Measurements from ENCODE around the gene ADAM10.

DNA sequence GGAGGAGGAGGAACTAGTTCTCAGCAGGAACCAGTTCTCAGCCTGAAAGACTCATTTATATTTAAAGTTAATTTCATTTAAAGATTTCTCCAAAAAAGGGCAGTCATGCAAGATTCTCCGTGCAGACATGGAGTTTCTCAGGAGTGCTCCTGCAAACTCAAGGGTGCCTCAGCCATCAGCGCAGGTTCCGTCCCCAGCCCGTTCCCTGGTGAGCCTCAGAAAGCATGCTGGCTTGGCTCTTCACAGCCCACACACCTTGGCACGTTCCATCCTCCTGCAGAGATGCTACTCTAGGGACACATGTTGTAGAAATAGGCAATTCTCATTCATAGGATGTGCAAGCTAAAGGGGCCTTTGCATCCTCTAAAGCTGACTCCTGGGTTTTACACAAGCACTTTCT lies 194.7 kb downstream of the ADAM10 start:
- TF ChIP-seq POLR2A (IDR thresholded peaks at IDR 0.05; ENCODE audit: low read depth, low read length) (no peak), RAD21 (IDR thresholded peaks at IDR 0.05; ENCODE audit: low read length) (no peak), CEBPB (IDR thresholded peaks at IDR 0.05; ENCODE audit: low read depth, low read length) (no peak), RFX5 (IDR thresholded peaks at IDR 0.05; ENCODE audit: low read depth, low read length) (no peak), MXI1 (IDR thresholded peaks at IDR 0.05; ENCODE audit: borderline replicate concordance, low read depth, low read length) (no peak), NFE2L2 (IDR thresholded peaks at IDR 0.05; ENCODE audit: low read depth, low read length) (no peak), SMC3 (IDR thresholded peaks at IDR 0.05; ENCODE audit: low read depth, low read length) (no peak), MAFK (IDR thresholded peaks at IDR 0.05; ENCODE audit: low read depth, low read length) (no peak), BHLHE40 (IDR thresholded peaks at IDR 0.05; ENCODE audit: low read depth, low read length) (no peak)
- TF ChIP-seq, protein P1, sequence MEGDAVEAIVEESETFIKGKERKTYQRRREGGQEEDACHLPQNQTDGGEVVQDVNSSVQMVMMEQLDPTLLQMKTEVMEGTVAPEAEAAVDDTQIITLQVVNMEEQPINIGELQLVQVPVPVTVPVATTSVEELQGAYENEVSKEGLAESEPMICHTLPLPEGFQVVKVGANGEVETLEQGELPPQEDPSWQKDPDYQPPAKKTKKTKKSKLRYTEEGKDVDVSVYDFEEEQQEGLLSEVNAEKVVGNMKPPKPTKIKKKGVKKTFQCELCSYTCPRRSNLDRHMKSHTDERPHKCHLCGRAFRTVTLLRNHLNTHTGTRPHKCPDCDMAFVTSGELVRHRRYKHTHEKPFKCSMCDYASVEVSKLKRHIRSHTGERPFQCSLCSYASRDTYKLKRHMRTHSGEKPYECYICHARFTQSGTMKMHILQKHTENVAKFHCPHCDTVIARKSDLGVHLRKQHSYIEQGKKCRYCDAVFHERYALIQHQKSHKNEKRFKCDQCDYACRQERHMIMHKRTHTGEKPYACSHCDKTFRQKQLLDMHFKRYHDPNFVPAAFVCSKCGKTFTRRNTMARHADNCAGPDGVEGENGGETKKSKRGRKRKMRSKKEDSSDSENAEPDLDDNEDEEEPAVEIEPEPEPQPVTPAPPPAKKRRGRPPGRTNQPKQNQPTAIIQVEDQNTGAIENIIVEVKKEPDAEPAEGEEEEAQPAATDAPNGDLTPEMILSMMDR (conservative IDR thresholded peaks at IDR 0.05; ENCODE audit: low read depth, low read length): no peak
